Caco-2 (cell line): ENCODE results near the gene NOXA1. TPM values are rescaled to one million over a fixed set of nuclear protein-coding genes. Genes with fewer than 3 reads are reported as not detected.

ENCODE experiments used
- BruUV-seq: library from RNA; stranded (reverse); fragments of 400-500 nt; replicated peaks from 2 replicates; lab custom pipeline; 2021; lab: Mats Ljungman, UMichigan
- CTCF ChIA-PET: fragments of 300-600 bp; sonication (Branson Sonifier 250); formaldehyde crosslinking; loops from one replicate; lab custom pipeline; 2022; ENCODE audit warnings: antibody characterized with exemption; lab: Charles Lee
- POLR2A ChIA-PET: fragments of 300-600 bp; sonication (Branson Sonifier 250); formaldehyde crosslinking; loops from one replicate; lab custom pipeline; 2022; ENCODE audit warnings: antibody characterized with exemption; lab: Charles Lee
- DNase-seq, 2 experiments: peaks; one replicate each; pipeline versions ENCODE4 v3.0.0 to v3.0.0-alpha.2; 2020 to 2022
- H3K27me3 ChIP-seq: replicated peaks from 2 replicates; pipeline ENCODE4 v1.6.0; 2011; ENCODE audit warnings: low read length; ENCODE audit not compliant: control insufficient read depth, insufficient read depth
- H3K36me3 ChIP-seq: 2 replicates; pipeline ENCODE4 v1.5.1; 2011; ENCODE audit warnings: low read length; ENCODE audit not compliant: control insufficient read depth, insufficient read depth
- H3K4me1 ChIP-seq: fragments of 250-450 bp; sonication (Bioruptor Pico); 2 replicates; pipeline ENCODE4 v1.5.1; 2020; ENCODE audit warnings: mild to moderate bottlenecking
- H3K4me3 ChIP-seq: 2 replicates; pipeline ENCODE4 v1.5.1; 2011; ENCODE audit warnings: low read depth, mild to moderate bottlenecking, control low read depth, low read length
- H3K9me3 ChIP-seq: fragments of 250-450 bp; sonication (Bioruptor Pico); 2 replicates; pipeline ENCODE4 v1.5.1; 2020; ENCODE audit warnings: mild to moderate bottlenecking, moderate library complexity
- H3K27ac Mint-ChIP-seq: one replicate; pipeline ENCODE4 v1.8.0; 2022; ENCODE audit warnings: mixed read lengths; ENCODE audit not compliant: unreplicated experiment
- H3K27me3 Mint-ChIP-seq: one replicate; pipeline ENCODE4 v1.8.0; 2022; ENCODE audit warnings: mixed read lengths; ENCODE audit not compliant: insufficient read depth, unreplicated experiment
- H3K36me3 Mint-ChIP-seq: one replicate; pipeline ENCODE4 v1.8.0; 2022; ENCODE audit warnings: mild to moderate bottlenecking, mixed read lengths; ENCODE audit not compliant: insufficient read depth, unreplicated experiment
- H3K4me1 Mint-ChIP-seq: one replicate; pipeline ENCODE4 v1.8.0; 2022; ENCODE audit warnings: low read depth, mixed read lengths; ENCODE audit not compliant: unreplicated experiment
- H3K4me3 Mint-ChIP-seq: one replicate; pipeline ENCODE4 v1.8.0; 2022; ENCODE audit warnings: mild to moderate bottlenecking, moderate library complexity, mixed read lengths; ENCODE audit not compliant: unreplicated experiment
- H3K9me3 Mint-ChIP-seq: one replicate; pipeline ENCODE4 v1.8.0; 2022; ENCODE audit warnings: mixed read lengths; ENCODE audit not compliant: unreplicated experiment
- CTCF ChIP-seq, 2 experiments: fragments of 200-600 bp in 1 of 2; IDR thresholded peaks; 1 replicate in 1 of 2; 2 replicates in 1 of 2; pipeline versions ENCODE4 v1.5.1 to v1.8.0; 2011 to 2022; ENCODE audit warnings: antibody characterized with exemption in 1 of 2, control low read depth in 1 of 2, inconsistent platforms in 1 of 2, low read depth in 1 of 2, low read length in 1 of 2, mild to moderate bottlenecking in 1 of 2, moderate library complexity in 1 of 2; ENCODE audit not compliant: insufficient read depth in 1 of 2, severe bottlenecking in 1 of 2, unreplicated experiment in 1 of 2
- intact Hi-C: fragments of 100-400 bp; cut with micrococcal nuclease; formaldehyde crosslinking; loops from one replicate; pipeline ENCODE4 v1.10.0; 2022; ENCODE audit not compliant: unreplicated experiment
- total RNA-seq: library from RNA; stranded (reverse); gene quantifications from 2 replicates; pipeline ENCODE4 v1.2.3, GENCODE V29; 2022

Gene NOXA1
- total RNA-seq, 1 experiment from 2014 or later: 8.6 TPM

GRCh38 chr9:137437691-137438590 lies 14.7 kb downstream of the NOXA1 start:
- Histone ChIP-seq H3K27me3 (no peaks in the 10 kb centered on the region), H3K4me3 (no peak overlapping the region), H3K9me3 (no peaks in the 10 kb centered on the region), H3K4me1 (peaks cover 14% of the 10 kb centered on the region), H3K36me3 (no peaks in the 10 kb centered on the region)
- Mint-ChIP-seq H3K36me3 (peaks cover 30% of the 10 kb centered on the region), H3K27ac (no peak overlapping the region), H3K4me3 (no peak overlapping the region), H3K27me3 (no peaks in the 10 kb centered on the region), H3K9me3 (no peaks in the 10 kb centered on the region), H3K4me1 (no peaks in the 10 kb centered on the region)
- intact Hi-C loops: no loop called here
- TF ChIP-seq CTCF (IDR thresholded peaks at IDR 0.05; ENCODE audit: insufficient read depth in 1 of 2, low read depth in 1 of 2, low read length in 1 of 2, severe bottlenecking in 1 of 2, unreplicated experiment in 1 of 2): no peak
- ChIA-PET CTCF (no interaction called here), POLR2A (interaction anchor here (1.8 kb wide), 1 partner anchor 15 kb away, joined by 8 read pairs; the partner anchor contains the start of genes EXD3 and NOXA1)
- DNase-seq: no peak
- no TSS peak for BruUV-seq

- intact Hi-C loops: no loop called here
- ChIA-PET CTCF (no interaction called here), POLR2A (no interaction called here)
- Histone ChIP-seq H3K4me3 (no peak overlapping the region), H3K4me1 (peaks cover 14% of the 10 kb centered on the region), H3K27me3 (no peaks in the 10 kb centered on the region), H3K36me3 (no peaks in the 10 kb centered on the region), H3K9me3 (no peaks in the 10 kb centered on the region)
- H3K27me3 Mint-ChIP-seq: no peaks in the 10 kb centered on the region
- no peak for DNase-seq
- no TSS peak for BruUV-seq
- H3K4me3 Mint-ChIP-seq: no peak overlapping the region
- H3K27ac Mint-ChIP-seq: no peak overlapping the region
- no peaks in the 10 kb centered on the region for H3K4me1 Mint-ChIP-seq
- H3K36me3 Mint-ChIP-seq: peaks cover 30% of the 10 kb centered on the region
- no peaks in the 10 kb centered on the region for H3K9me3 Mint-ChIP-seq
- no peak for TF ChIP-seq CTCF (IDR thresholded peaks at IDR 0.05; ENCODE audit: insufficient read depth in 1 of 2, low read depth in 1 of 2, low read length in 1 of 2, severe bottlenecking in 1 of 2, unreplicated experiment in 1 of 2)
Measured at GRCh38 chr9:137438591-137439157, 15.5 kb downstream of the NOXA1 start.

GRCh38 chr9:137439158-137439714 lies 16.0 kb downstream of the NOXA1 start:
- Histone ChIP-seq H3K4me1 (peaks cover 14% of the 10 kb centered on the region), H3K9me3 (no peaks in the 10 kb centered on the region), H3K36me3 (no peaks in the 10 kb centered on the region), H3K4me3 (no peak overlapping the region), H3K27me3 (no peaks in the 10 kb centered on the region)
- intact Hi-C loops: no loop called here
- Mint-ChIP-seq H3K27me3 (no peaks in the 10 kb centered on the region), H3K4me1 (no peaks in the 10 kb centered on the region), H3K27ac (peak overlapping the region; percentile 42), H3K36me3 (peaks cover 25% of the 10 kb centered on the region), H3K9me3 (no peaks in the 10 kb centered on the region), H3K4me3 (peak overlapping the region; percentile 23)
- ChIA-PET POLR2A (no interaction called here), CTCF (no interaction called here)
- DNase-seq: no peak
- BruUV-seq: no TSS peak
- no peak for TF ChIP-seq CTCF (IDR thresholded peaks at IDR 0.05; ENCODE audit: insufficient read depth in 1 of 2, low read depth in 1 of 2, low read length in 1 of 2, severe bottlenecking in 1 of 2, unreplicated experiment in 1 of 2)
